Lower lobe of right lung (tissue), 2 donors: ENCODE measurements around the gene PACC1. TPM values are rescaled to one million over a fixed set of nuclear protein-coding genes. Genes with fewer than 3 reads are reported as not detected.

Experiments used
- ATAC-seq, 2 donors: fragments of 200-7000 bp; cut with Tn5 transposase; one replicate each; pipeline ENCODE4 v1.9.1; 2020 to 2022; ENCODE audit warnings: mild to moderate bottlenecking in 2 of 2, moderate library complexity in 2 of 2
- DNase-seq: peaks from one replicate; pipeline ENCODE4 v3.0.0-alpha.2; 2020
- H3K27ac ChIP-seq: fragments of 200-600 bp; one replicate; pipeline ENCODE4 v1.8.0; 2022
- H3K27me3 ChIP-seq: fragments of 200-600 bp; one replicate; pipeline ENCODE4 v1.8.0; 2022; ENCODE audit warnings: low read depth
- H3K36me3 ChIP-seq: fragments of 200-600 bp; one replicate; pipeline ENCODE4 v1.8.0; 2022; ENCODE audit warnings: mild to moderate bottlenecking
- H3K4me1 ChIP-seq: fragments of 200-600 bp; one replicate; pipeline ENCODE4 v1.8.0; 2022
- H3K4me3 ChIP-seq: fragments of 200-600 bp; one replicate; pipeline ENCODE4 v1.8.0; 2022; ENCODE audit warnings: mild to moderate bottlenecking
- H3K9me3 ChIP-seq: fragments of 200-600 bp; one replicate; pipeline ENCODE4 v1.8.0; 2022
- CTCF ChIP-seq: fragments of 200-600 bp; IDR thresholded peaks from one replicate; pipeline ENCODE4 v1.8.0; 2022; ENCODE audit warnings: antibody characterized with exemption, mild to moderate bottlenecking
- intact Hi-C: fragments of 100-400 bp; cut with DNase I; formaldehyde crosslinking; loops from one replicate; pipeline ENCODE4 v1.11.0; 2022
- total RNA-seq: library from RNA; stranded (reverse); fragmentation: NEBNext Ultra II Directional; extraction: Animal tissue kit (Norgen Biotek cat#: 25700); gene quantifications from one replicate; pipeline ENCODE4 v1.2.1, GENCODE V29; 2021
- donor health status: DM: no; HTN: yes; CAD: no; lungs with severe emphysema.

Gene PACC1
- total RNA-seq, 1 donor from 2014 or later, result 9.8 TPM

DNA sequence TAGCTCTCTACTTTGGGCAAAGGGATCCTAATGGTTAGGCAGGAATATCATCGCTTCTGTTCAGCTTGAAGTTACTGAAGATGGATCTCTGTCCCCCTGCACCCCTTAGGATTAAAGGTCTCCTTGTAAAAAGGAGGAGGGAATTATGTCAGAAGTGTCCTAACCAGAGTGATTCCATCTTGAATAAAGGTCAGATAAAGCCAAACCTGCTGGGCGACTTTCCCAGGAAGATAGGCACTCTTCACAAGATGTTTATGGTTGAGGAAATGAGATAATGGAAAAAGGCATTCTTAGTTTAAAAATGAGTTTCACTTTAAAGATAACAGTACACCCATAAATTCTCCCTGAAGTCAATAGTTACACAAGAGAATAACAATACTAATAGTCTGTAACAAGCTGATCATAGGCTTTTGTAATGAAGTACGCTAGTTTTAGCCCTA is 16.3 kb upstream of the PACC1 start:
- H3K4me1 ChIP-seq, result peaks cover 20% of the 10 kb centered on the region
- DNase-seq (no peak), ATAC-seq (no peak)
- intact Hi-C loops, result no loop called here
- H3K27me3 ChIP-seq, result no peaks in the 10 kb centered on the region
- no peak for TF ChIP-seq CTCF
- H3K36me3 ChIP-seq, result no peaks in the 10 kb centered on the region
- H3K4me3 ChIP-seq, result no peak overlapping the region
- no peak overlapping the region for H3K27ac ChIP-seq
- H3K9me3 ChIP-seq, result no peaks in the 10 kb centered on the region

- Histone ChIP-seq H3K4me3 (no peak overlapping the region), H3K27ac (no peak overlapping the region), H3K9me3 (no peaks in the 10 kb centered on the region), H3K4me1 (peaks cover 20% of the 10 kb centered on the region), H3K27me3 (no peaks in the 10 kb centered on the region), H3K36me3 (no peaks in the 10 kb centered on the region)
- intact Hi-C loops, result no loop called here
- ATAC-seq (no peak), DNase-seq (no peak)
- no peak for TF ChIP-seq CTCF
Observed at GRCh38 chr1:212430416-212430815, 15.7 kb upstream of the PACC1 start.

- Histone ChIP-seq H3K4me3 (no peak overlapping the region), H3K27me3 (peaks cover 5% of the 10 kb centered on the region), H3K9me3 (no peaks in the 10 kb centered on the region), H3K27ac (no peak overlapping the region), H3K4me1 (peaks cover 8% of the 10 kb centered on the region), H3K36me3 (no peaks in the 10 kb centered on the region)
- DNase-seq (no peak), ATAC-seq (no peak)
- intact Hi-C loops, result no loop called here
- no peak for TF ChIP-seq CTCF
Observed at GRCh38 chr1:212428496-212428895, 13.8 kb upstream of the PACC1 start.

DNA sequence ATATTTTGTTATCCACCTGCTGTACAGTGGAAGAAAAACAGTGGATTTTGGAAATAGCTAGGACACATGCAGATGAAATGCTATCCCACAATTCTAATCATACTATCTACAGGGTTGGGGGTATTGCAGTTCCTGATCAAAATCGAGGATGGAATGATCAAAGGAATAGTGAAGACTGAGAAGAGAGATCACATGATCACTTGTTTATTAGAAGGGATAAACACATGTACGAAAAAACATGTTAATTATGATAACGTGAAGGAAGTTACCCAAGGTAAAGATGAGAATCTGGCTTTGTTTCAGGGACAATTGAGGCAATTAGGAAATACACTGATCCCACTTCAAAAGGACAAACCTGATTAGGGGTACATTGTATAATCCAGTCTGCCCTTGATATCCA is 9.2 kb upstream of the PACC1 start:
- ATAC-seq, result no peak
- Histone ChIP-seq H3K9me3 (no peaks in the 10 kb centered on the region), H3K36me3 (no peaks in the 10 kb centered on the region), H3K4me3 (no peak overlapping the region), H3K27ac (no peak overlapping the region), H3K27me3 (peaks cover 5% of the 10 kb centered on the region), H3K4me1 (no peaks in the 10 kb centered on the region)
- intact Hi-C loops, result no loop called here
- no peak for TF ChIP-seq CTCF
- DNase-seq, result no peak

- Histone ChIP-seq H3K27me3 (peaks cover 5% of the 10 kb centered on the region), H3K27ac (no peak overlapping the region), H3K4me3 (no peak overlapping the region), H3K4me1 (no peaks in the 10 kb centered on the region), H3K9me3 (no peaks in the 10 kb centered on the region), H3K36me3 (no peaks in the 10 kb centered on the region)
- no peak for TF ChIP-seq CTCF
- DNase-seq (no peak), ATAC-seq (no peak)
- intact Hi-C loops, result no loop called here
Observed at GRCh38 chr1:212421165-212421564, 6.5 kb upstream of the PACC1 start.
